GM13977 (cell line): ENCODE data around the gene CP.

Experiments
- DNase-seq: peaks from one replicate; pipeline ENCODE4 v3.0.0; 2012; ENCODE audit warnings: low spot score
- in situ Hi-C: fragments of 300-500 bp; cut with MboI; formaldehyde crosslinking; loops from one replicate; pipeline ENCODE4 v1.12.0; 2022; ENCODE audit warnings: low sequenced_read_pairs, low pct_unique_long_range_greater_than_20kb, mixed read lengths, inconsistent platforms; ENCODE audit not compliant: unreplicated experiment
- TF ChIP-seq, protein P1 (sequence below): IDR thresholded peaks from 2 replicates; pipeline ENCODE4 v1.5.1; 2012; ENCODE audit warnings: mild to moderate bottlenecking, control low read depth; ENCODE audit not compliant: insufficient read depth; ENCODE audit errors: extremely low read depth, missing control alignments

Gene CP

DNA sequence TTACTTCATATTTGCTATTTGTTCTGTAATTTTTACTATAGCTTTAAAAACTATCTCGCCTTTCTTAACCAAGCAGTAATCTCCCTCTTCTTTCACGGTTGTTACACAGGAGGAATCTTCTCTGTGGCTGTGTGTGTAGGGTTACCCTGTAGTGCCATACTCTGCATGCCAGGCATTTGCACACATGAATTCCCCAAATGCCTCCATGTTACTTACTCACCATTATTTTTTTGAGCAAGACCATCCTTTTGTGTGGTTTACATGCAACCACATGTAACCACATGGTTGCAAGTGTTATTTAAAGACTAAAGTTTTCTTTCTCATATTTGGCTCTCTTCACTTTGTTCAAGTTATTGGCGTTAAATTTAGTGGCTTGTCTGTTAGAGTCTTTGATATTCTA, 46.7 kb downstream of the CP start:
- peak; percentile 24 for DNase-seq
- in situ Hi-C loops, result no loop called here
- TF ChIP-seq, protein P1, sequence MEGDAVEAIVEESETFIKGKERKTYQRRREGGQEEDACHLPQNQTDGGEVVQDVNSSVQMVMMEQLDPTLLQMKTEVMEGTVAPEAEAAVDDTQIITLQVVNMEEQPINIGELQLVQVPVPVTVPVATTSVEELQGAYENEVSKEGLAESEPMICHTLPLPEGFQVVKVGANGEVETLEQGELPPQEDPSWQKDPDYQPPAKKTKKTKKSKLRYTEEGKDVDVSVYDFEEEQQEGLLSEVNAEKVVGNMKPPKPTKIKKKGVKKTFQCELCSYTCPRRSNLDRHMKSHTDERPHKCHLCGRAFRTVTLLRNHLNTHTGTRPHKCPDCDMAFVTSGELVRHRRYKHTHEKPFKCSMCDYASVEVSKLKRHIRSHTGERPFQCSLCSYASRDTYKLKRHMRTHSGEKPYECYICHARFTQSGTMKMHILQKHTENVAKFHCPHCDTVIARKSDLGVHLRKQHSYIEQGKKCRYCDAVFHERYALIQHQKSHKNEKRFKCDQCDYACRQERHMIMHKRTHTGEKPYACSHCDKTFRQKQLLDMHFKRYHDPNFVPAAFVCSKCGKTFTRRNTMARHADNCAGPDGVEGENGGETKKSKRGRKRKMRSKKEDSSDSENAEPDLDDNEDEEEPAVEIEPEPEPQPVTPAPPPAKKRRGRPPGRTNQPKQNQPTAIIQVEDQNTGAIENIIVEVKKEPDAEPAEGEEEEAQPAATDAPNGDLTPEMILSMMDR, result no peak

DNA sequence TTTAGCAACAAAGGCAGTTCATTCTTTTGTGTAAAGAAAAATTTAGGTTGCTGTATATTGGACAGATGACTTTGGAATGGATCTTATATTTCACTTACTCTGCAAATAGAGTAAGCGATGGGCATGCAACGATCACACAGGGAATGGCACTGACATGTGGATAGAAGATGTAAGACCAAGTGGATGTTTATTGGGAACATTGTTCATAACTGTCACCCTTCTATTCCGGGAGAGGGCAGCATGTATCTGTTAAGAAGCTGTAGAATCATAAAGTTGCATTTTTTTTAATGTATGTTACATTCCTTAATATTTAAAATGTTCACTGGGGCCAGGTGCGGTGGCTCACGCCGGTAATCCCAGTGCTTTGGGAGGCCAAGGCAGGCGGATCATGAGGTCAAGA, 51.0 kb downstream of the CP start:
- in situ Hi-C loops, result no loop called here
- DNase-seq, result no peak
- TF ChIP-seq, protein P1, result no peak

DNA sequence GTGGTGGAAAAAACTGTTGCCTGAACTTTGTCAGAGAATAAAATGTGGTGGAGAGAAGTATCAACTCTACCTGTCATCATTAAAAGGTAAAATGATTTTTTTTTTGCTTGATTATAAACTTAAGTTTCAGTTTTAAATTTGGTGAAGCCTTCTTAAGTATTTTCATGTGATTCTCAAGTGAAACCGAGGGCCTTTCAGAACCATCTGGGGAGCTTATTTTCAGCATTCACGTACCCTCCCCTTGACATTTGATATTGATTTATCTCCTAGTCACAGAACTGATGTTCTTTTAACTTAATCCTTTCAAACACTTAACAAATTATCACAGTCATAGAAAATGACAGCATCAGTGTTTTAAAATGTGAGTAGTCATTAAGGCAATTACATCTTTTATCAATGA, 53.7 kb downstream of the CP start:
- in situ Hi-C loops, result no loop called here
- DNase-seq, result no peak
- TF ChIP-seq, protein P1, result no peak

DNA sequence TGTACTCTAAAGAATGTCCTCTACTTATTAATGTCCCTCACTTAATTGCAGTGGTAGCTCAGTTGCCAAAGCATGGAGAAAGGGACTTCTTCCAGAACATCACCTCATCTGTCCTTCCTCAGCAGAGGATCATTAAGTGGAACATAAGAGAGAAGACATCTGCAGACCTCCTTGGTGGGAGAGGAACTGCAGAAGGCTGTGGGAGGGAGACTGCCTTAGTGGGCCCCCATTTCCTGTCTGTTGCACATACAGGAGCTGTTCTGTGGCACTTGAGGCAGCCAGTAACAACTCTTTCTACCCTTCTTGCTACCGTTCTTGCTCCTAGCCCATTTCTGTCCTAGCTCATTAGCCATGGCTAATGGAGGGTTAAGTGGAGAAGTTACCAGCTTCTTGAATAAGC, 58.6 kb downstream of the CP start:
- no peak for DNase-seq
- in situ Hi-C loops, result no loop called here
- TF ChIP-seq, protein P1, result no peak

DNA sequence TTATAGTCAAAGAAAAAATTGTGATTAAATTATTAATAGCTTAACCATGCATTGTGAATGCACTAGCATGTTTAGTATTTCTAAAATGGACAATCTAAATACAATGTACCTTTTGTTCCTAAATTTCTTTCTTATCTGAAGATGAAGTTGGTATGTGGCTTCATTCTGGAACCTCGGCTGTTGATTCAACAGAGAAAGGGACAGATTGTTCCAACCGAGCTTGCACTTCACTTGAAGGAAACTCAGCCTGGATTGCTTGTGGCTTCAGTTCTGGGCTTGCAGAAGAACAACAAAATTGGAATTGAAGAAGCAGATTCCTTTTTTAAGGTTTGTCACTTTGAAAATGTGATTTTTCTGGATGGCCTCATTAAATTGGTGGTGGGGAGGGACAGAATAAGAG, 59.6 kb downstream of the CP start:
- DNase-seq, result no peak
- TF ChIP-seq, protein P1, result no peak
- in situ Hi-C loops, result no loop called here

DNA sequence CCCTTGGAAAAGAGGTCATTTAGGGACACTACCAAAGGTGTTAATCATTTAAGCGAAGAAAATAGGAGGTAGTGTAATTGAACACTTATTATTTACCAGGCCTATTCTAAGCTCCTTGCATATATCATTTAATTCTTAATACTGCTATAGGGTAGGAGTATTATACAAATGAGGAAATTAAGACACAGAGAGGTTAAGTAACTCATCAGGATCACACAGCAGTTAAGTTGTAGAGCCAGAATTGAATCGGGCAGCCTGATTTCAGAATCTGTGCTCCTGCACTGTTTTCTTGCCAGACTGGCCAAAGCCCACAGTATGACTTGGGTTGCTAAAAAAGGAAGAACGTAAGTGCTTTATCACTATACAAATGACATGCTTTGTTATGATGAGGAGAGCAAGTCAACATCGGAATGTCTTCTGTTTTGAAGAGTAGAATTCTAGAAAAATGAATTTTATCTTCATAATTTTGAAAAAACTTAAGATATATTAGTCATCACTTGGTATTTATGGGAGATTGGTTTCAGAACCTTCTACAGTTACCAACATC, 60.8 kb downstream of the CP start:
- no peak for DNase-seq
- in situ Hi-C loops, result no loop called here
- TF ChIP-seq, protein P1, result no peak

DNA sequence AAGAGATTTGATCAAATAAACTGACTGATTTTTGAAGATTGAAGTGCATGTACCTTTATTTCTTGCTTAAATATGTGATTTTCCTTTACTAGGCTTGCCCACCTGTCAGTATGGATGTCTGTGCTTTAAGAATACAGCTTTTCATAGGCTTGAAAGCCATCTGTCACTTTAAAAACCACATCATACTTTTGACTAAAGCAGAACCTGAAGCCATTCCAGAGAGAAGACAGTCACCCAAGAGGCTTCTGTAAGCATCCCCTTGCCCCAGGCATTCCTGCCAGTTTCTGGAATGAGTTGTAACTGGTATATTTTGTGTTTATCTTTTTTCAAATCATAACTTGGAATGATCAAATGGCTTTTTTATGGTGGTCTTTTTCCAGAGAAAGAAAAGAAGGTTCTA, 68.2 kb downstream of the CP start:
- no peak for DNase-seq
- TF ChIP-seq, protein P1, result no peak
- in situ Hi-C loops, result no loop called here
